ENCODE data around the gene C10orf67. TPM values are rescaled to one million over a fixed set of nuclear protein-coding genes. Genes with fewer than 3 reads are reported as not detected.

Gene C10orf67
- total RNA-seq, 1 experiment from 2014 or later: not detected

DNA sequence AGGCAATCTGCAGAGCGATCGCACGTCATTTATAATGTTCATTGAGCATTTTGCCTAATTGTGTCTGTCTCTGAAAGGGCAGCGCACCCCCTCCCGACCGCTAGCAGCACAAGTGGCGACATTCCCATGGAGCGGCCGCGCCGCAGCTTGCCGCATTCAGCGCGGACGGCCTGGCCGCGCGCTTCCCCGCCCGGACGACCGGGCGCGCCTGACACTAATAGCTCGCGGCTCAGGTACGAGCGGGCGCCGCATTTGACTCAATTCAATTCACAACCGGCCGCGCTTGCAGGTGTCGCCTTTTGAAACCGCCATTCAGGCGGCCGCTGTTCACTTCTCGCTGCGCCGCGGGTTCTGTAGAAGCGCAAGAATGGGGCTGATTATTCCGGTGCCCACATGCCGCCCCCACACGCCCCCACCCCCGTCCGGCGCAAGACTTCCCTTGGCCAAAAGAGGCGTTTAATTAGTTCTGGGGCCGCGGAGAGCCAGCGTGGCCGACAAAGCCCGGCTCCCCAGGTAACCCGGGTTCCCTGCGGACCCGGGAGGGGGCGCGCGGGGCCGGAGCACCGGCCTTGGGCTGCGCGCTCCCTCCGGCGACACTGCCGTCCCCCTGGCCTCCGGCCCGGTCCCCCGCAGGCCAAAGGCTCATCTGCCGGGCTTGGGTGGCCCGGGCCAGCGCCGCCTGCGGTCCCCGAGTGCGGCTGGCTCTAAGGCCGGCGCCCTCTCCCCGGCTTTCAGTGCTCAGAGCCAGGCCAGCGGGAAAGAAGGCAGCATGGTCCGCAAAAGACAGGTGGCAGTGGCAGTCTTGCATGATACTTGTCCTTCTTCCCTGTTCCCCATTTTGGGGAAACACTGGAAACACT is 171.2 kb downstream of the C10orf67 start:
- Histone ChIP-seq H3K9ac (ENCODE audit: low read length) (no peak overlapping the region), H2AFZ (ENCODE audit: low read depth, low read length, poor library complexity, severe bottlenecking) (no peak overlapping the region), H3K79me2 (ENCODE audit: insufficient read depth, low read length) (no peaks in the 10 kb centered on the region), H3K4me1 (ENCODE audit: control insufficient read depth in 1 of 2, insufficient read depth in 2 of 2, low read length in 2 of 2) (no peaks in the 10 kb centered on the region), H3K36me3 (ENCODE audit: control insufficient read depth in 1 of 2, insufficient read depth in 2 of 2, low read length in 2 of 2) (no peaks in the 10 kb centered on the region), H4K20me1 (ENCODE audit: insufficient read depth) (no peaks in the 10 kb centered on the region), H3K9me2 (ENCODE audit: insufficient read depth) (no peaks in the 10 kb centered on the region), H3K9me3 (ENCODE audit: control insufficient read depth in 1 of 2, insufficient read depth in 1 of 2, low read depth in 1 of 2, low read length in 2 of 2) (no peaks in the 10 kb centered on the region), H3K4me2 (ENCODE audit: low read length) (no peak overlapping the region), H3K27ac (ENCODE audit: low read depth, low read length) (no peak overlapping the region), H3K27me3 (ENCODE audit: insufficient read depth, low read length) (peaks cover 29% of the 10 kb centered on the region), H3K4me3 (replicated peaks in 1 of 2; ENCODE audit: low read depth in 1 of 2, low read length in 2 of 2) (no peak overlapping the region)
- TF ChIP-seq SP1 (IDR thresholded peaks at IDR 0.05; ENCODE audit: low read depth): no peak
- TF ChIP-seq, protein P1, sequence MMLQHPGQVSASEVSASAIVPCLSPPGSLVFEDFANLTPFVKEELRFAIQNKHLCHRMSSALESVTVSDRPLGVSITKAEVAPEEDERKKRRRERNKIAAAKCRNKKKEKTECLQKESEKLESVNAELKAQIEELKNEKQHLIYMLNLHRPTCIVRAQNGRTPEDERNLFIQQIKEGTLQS (IDR thresholded peaks at IDR 0.05): no peak
- no peak for TF ChIP-seq SRF (IDR thresholded peaks at IDR 0.05; ENCODE audit: low read depth)
- no peak for TF ChIP-seq EZH2 (IDR thresholded peaks at IDR 0.05)
- no peak for TF ChIP-seq SIN3A (IDR thresholded peaks at IDR 0.05; ENCODE audit: low read depth)
- TF ChIP-seq FOSL1 (IDR thresholded peaks at IDR 0.05; ENCODE audit: low read depth): no peak
- no peak for TF ChIP-seq RAD21 (IDR thresholded peaks at IDR 0.05; ENCODE audit: low read depth)
- no peak for TF ChIP-seq ZFX (IDR thresholded peaks at IDR 0.05)
- no peak for TF ChIP-seq YY1 (IDR thresholded peaks at IDR 0.05; ENCODE audit: extremely low read depth, insufficient replicate concordance, low read depth, low read length)
- TF ChIP-seq, protein P2, sequence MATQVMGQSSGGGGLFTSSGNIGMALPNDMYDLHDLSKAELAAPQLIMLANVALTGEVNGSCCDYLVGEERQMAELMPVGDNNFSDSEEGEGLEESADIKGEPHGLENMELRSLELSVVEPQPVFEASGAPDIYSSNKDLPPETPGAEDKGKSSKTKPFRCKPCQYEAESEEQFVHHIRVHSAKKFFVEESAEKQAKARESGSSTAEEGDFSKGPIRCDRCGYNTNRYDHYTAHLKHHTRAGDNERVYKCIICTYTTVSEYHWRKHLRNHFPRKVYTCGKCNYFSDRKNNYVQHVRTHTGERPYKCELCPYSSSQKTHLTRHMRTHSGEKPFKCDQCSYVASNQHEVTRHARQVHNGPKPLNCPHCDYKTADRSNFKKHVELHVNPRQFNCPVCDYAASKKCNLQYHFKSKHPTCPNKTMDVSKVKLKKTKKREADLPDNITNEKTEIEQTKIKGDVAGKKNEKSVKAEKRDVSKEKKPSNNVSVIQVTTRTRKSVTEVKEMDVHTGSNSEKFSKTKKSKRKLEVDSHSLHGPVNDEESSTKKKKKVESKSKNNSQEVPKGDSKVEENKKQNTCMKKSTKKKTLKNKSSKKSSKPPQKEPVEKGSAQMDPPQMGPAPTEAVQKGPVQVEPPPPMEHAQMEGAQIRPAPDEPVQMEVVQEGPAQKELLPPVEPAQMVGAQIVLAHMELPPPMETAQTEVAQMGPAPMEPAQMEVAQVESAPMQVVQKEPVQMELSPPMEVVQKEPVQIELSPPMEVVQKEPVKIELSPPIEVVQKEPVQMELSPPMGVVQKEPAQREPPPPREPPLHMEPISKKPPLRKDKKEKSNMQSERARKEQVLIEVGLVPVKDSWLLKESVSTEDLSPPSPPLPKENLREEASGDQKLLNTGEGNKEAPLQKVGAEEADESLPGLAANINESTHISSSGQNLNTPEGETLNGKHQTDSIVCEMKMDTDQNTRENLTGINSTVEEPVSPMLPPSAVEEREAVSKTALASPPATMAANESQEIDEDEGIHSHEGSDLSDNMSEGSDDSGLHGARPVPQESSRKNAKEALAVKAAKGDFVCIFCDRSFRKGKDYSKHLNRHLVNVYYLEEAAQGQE (IDR thresholded peaks at IDR 0.05; ENCODE audit: low read depth): no peak
- no peak for TF ChIP-seq ZNF274 (IDR thresholded peaks at IDR 0.05; ENCODE audit: low read depth, low read length)
- no peak for TF ChIP-seq JUND (IDR thresholded peaks at IDR 0.05)
- TF ChIP-seq ELF1 (IDR thresholded peaks at IDR 0.05; ENCODE audit: borderline replicate concordance, low read depth): no peak
- ChIA-PET CTCF (no interaction called here), RAD21 (ENCODE audit: low non-redundant PET in 1 of 2, low total read pairs in 2 of 2, uncharacterized antibody in 2 of 2, unreplicated experiment in 2 of 2) (no interaction called here), POLR2A (no interaction called here)
- no peak for DNase-seq (ENCODE audit: low read depth, low spot score)
- intact Hi-C loops (cut with micrococcal nuclease): no loop called here
- no peak for ATAC-seq
- BruUV-seq (replicated peaks): no TSS peak

Measured in HCT116 (cell line).